Activated CD8-positive, alpha-beta T cell treated with anti-CD3 and anti-CD28 coated beads, Interleukin-2, amount 10 ng/mL, durations not matched to agents 7 days and 5 days (primary cell): ENCODE measurements around the gene RASL12. TPM values are rescaled to one million over a fixed set of nuclear protein-coding genes. Genes with fewer than 3 reads are reported as not detected.

Experiments
- ATAC-seq: fragments of 150-1000 bp; cut with Tn5 transposase; one replicate; pipeline ENCODE4 v1.10.0; 2021; ENCODE audit warnings: moderate library complexity
- CTCF ChIA-PET: fragments of 350-600 bp; sonication (Branson Sonifier 250); formaldehyde crosslinking; loops from one replicate; lab custom pipeline; 2021; ENCODE audit warnings: antibody characterized with exemption; lab: Charles Lee
- POLR2A ChIA-PET: fragments of 350-600 bp; sonication (Branson Sonifier 250); formaldehyde crosslinking; loops from one replicate; lab custom pipeline; 2021; ENCODE audit warnings: antibody characterized with exemption; lab: Charles Lee
- DNase-seq: peaks from one replicate; pipeline ENCODE4 v3.0.0-alpha.2; 2020
- H3K27ac Mint-ChIP-seq: one replicate; pipeline ENCODE4 v1.8.0; 2021; ENCODE audit warnings: mild to moderate bottlenecking, mixed read lengths
- H3K27me3 Mint-ChIP-seq: one replicate; pipeline ENCODE4 v1.8.0; 2021; ENCODE audit warnings: low read depth, mixed read lengths
- H3K36me3 Mint-ChIP-seq: one replicate; pipeline ENCODE4 v1.8.0; 2021; ENCODE audit warnings: low read depth, mixed read lengths
- H3K4me1 Mint-ChIP-seq: one replicate; pipeline ENCODE4 v1.8.0; 2021; ENCODE audit warnings: low read depth, mixed read lengths
- H3K4me3 Mint-ChIP-seq: one replicate; pipeline ENCODE4 v1.8.0; 2021; ENCODE audit warnings: mild to moderate bottlenecking, mixed read lengths
- H3K9me3 Mint-ChIP-seq: one replicate; pipeline ENCODE4 v1.8.0; 2022; ENCODE audit warnings: mixed read lengths; ENCODE audit not compliant: insufficient read depth
- total RNA-seq, 2 experiments: library from RNA; stranded (reverse); gene quantifications; one replicate each; pipeline ENCODE4 v1.2.3, GENCODE V29; 2021

Gene RASL12
- total RNA-seq, 2 experiments from 2014 or later: not detected

GRCh38 chr15:65071381-65071811 lies 3.6 kb upstream of the RASL12 start:
- H3K27ac Mint-ChIP-seq: no peak overlapping the region
- H3K4me3 Mint-ChIP-seq: no peak overlapping the region
- peaks cover 29% of the 10 kb centered on the region for H3K27me3 Mint-ChIP-seq
- ChIA-PET CTCF (interaction anchor here (1.7 kb wide), 1 partner anchor 18 kb away, joined by 3 read pairs; no protein-coding TSS in a partner anchor), POLR2A (no interaction called here)
- H3K4me1 Mint-ChIP-seq: peaks cover 5% of the 10 kb centered on the region
- ATAC-seq: no peak
- no peak for DNase-seq
- H3K9me3 Mint-ChIP-seq: no peaks in the 10 kb centered on the region
- H3K36me3 Mint-ChIP-seq: no peaks in the 10 kb centered on the region

DNA sequence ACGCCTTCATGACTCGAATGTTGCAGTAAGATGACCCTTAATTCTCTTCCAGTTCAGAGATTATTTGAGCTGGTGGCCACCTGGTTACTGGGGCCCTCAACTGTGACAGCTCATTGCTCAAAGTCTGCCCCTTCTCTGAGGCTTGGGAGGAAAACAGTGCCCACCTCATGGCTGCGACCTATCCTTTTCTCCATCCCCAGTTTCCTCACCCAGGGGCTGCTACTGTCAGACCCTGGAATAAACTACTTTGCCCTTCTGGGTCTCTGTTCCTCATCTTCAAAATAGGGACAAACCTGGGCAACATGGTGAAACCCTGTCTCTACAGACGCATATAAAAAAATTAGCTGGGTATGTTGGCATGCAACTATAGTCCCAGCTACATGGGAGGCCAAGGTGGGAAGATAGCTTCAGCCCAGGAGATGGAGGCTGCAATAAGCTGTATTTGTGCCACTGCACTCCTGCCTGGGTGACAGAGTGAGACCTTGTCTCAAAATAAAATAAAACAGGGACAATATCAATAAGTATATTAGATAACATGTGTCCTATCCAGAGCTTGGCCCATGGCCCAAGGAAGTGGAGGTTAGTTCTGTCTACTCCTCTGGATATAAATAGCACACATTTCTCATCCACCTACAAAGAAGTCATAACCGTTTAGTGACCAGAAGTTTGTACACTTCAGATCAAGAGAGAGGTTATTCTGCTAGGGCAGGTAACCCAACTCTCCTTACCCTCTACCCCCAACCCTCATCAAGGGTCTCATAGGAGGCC lies 2.2 kb upstream of the RASL12 start:
- no peaks in the 10 kb centered on the region for H3K36me3 Mint-ChIP-seq
- no peak overlapping the region for H3K27ac Mint-ChIP-seq
- peaks cover 39% of the 10 kb centered on the region for H3K27me3 Mint-ChIP-seq
- H3K4me3 Mint-ChIP-seq: no peak overlapping the region
- ChIA-PET CTCF (interaction anchor here (1.2 to 2.4 kb wide), 5 partner anchors 13 to 36 kb away, joined by 3 to 8 read pairs (median 5); no protein-coding TSS in a partner anchor), POLR2A (no interaction called here)
- H3K4me1 Mint-ChIP-seq: peaks cover 2% of the 10 kb centered on the region
- ATAC-seq (no peak), DNase-seq (no peak)
- H3K9me3 Mint-ChIP-seq: no peaks in the 10 kb centered on the region

DNA sequence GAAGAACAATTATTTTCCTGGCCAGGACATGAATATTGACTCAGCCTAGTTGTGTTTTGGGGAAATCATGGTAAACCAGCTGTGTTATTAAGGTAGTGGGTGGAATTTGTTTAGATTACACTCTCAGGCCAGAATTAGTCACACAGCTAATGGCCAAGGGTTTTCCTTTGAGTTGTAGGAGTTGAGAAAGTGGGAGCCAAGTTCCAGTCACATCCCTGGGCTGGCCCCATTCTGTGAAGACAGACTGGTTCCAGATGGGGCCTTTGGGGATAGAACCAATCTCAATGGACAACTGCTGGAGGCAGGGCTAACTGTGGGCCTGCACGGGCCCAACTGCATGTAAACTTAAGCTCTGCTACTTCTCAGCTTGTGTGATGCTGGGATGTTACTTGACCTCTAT lies 1.4 kb upstream of the RASL12 start:
- Mint-ChIP-seq H3K9me3 (no peaks in the 10 kb centered on the region), H3K27me3 (peaks cover 39% of the 10 kb centered on the region), H3K4me3 (no peak overlapping the region), H3K27ac (no peak overlapping the region), H3K4me1 (peaks cover 2% of the 10 kb centered on the region), H3K36me3 (no peaks in the 10 kb centered on the region)
- no peak for ATAC-seq
- ChIA-PET CTCF (interaction anchor here (0.9 to 2.4 kb wide), 4 partner anchors 15 to 35 kb away, joined by 3 to 8 read pairs (median 6); no protein-coding TSS in a partner anchor), POLR2A (no interaction called here)
- DNase-seq: no peak

DNA sequence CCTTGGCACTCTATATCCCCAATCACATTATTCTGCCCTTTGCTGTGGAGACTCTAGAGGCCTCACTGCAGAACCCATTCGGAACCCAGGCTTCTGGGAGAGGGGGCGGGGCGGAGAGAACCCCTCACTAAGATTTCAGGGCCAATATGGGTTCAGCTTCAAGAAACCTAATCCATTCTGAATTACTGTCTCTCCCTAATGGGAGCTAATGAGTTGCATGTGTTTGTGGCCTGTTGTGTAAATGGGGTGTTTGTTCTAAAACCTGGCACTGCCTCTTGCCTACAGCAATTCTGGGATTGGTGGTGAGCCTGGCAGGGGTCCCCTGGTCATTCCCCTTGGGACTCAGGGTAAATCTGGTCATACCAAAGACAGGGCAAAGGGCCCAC lies 605 bp upstream of the RASL12 start:
- H3K36me3 Mint-ChIP-seq: no peaks in the 10 kb centered on the region
- ATAC-seq (no peak), DNase-seq (no peak)
- H3K4me3 Mint-ChIP-seq: no peak overlapping the region
- ChIA-PET POLR2A (no interaction called here), CTCF (interaction anchor here (0.7 to 2.4 kb wide), 5 partner anchors 9 to 34 kb away, joined by 3 to 8 read pairs (median 6); no protein-coding TSS in a partner anchor)
- H3K27me3 Mint-ChIP-seq: peaks cover 39% of the 10 kb centered on the region
- H3K9me3 Mint-ChIP-seq: no peaks in the 10 kb centered on the region
- peaks cover 2% of the 10 kb centered on the region for H3K4me1 Mint-ChIP-seq
- no peak overlapping the region for H3K27ac Mint-ChIP-seq

GRCh38 chr15:65067317-65067644 lies 510 bp downstream of the RASL12 start:
- ChIA-PET CTCF (interaction anchor here (1.2 to 2.2 kb wide), 2 partner anchors 11 to 12 kb away, joined by 8 to 10 read pairs; no protein-coding TSS in a partner anchor), POLR2A (no interaction called here)
- no peak overlapping the region for H3K4me3 Mint-ChIP-seq
- no peaks in the 10 kb centered on the region for H3K9me3 Mint-ChIP-seq
- H3K36me3 Mint-ChIP-seq: no peaks in the 10 kb centered on the region
- DNase-seq (no peak), ATAC-seq (no peak)
- H3K27ac Mint-ChIP-seq: no peak overlapping the region
- peaks cover 42% of the 10 kb centered on the region for H3K27me3 Mint-ChIP-seq
- peaks cover 2% of the 10 kb centered on the region for H3K4me1 Mint-ChIP-seq

DNA sequence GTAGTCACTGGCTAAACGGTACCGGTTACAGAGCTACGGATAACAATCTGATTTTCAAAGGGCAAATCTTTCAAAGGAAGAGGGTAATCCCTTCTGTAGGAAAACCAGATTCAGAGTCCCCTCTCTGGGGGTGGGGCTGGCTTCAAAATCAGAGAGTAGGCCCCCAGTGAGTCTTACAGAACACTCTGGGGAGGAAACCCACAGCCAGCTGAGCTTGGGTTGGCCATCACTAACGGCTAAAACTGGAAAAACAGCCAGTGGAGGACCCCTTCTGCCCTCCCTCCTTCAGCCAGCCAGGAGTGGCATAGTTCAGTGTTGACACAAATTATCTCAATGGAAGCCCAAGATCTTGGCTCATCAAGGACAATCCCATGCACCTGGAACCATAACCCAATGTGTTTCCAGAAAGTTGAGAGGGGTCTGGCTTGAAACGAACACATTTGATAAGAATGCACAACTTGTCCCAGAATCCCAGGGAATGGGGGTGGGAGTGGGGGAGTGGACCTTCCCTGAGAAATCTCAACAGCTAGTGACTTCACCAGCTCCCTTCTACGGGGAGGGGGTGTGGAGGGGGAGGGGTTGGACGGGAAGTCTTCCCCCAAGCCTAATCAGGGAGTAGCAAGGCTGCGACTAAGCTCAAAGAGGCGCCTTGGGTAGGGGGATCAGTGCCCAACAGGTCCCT lies 1.0 kb downstream of the RASL12 start:
- Mint-ChIP-seq H3K4me3 (no peak overlapping the region), H3K9me3 (no peaks in the 10 kb centered on the region), H3K36me3 (no peaks in the 10 kb centered on the region), H3K27me3 (peaks cover 42% of the 10 kb centered on the region), H3K27ac (no peak overlapping the region), H3K4me1 (no peaks in the 10 kb centered on the region)
- no peak for DNase-seq
- CTCF ChIA-PET: interaction anchor here (0.9 to 2.2 kb wide), 2 partner anchors 11 to 45 kb away, joined by 3 to 10 read pairs; no protein-coding TSS in a partner anchor
- POLR2A ChIA-PET: no interaction called here
- ATAC-seq: no peak

GRCh38 chr15:65066001-65066634 lies 1.7 kb downstream of the RASL12 start:
- Mint-ChIP-seq H3K4me3 (no peak overlapping the region), H3K27ac (no peak overlapping the region), H3K4me1 (no peaks in the 10 kb centered on the region), H3K9me3 (no peaks in the 10 kb centered on the region), H3K36me3 (no peaks in the 10 kb centered on the region), H3K27me3 (peaks cover 42% of the 10 kb centered on the region)
- ATAC-seq (no peak), DNase-seq (no peak)
- CTCF ChIA-PET: interaction anchor here (0.9 to 2.2 kb wide), 2 partner anchors 10 to 44 kb away, joined by 3 to 10 read pairs; no protein-coding TSS in a partner anchor
- POLR2A ChIA-PET: interaction anchor here (0.6 kb wide), 1 partner anchor 508 kb away, joined by 4 read pairs; no protein-coding TSS in a partner anchor

DNA sequence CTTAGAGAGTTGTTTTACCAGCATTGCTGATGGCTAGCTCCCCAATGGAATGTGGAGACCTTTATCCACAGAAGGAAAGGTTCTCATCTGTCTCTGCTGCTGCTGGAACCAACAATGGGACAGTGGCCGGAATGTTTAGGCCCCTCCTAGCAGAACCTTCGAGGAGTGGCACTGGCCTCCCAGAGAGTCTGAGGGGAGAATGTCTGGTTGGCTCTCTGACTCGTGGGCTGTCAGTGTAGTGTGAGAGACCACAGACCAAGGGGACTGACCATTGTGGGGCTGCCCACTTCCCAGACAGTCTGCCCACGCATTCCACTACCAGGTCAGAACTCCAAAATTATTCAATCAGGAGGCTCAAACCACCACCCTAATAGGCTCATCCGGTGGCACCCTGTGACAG lies 5.1 kb downstream of the RASL12 start:
- Mint-ChIP-seq H3K36me3 (no peaks in the 10 kb centered on the region), H3K27me3 (peaks cover 27% of the 10 kb centered on the region), H3K4me1 (no peaks in the 10 kb centered on the region), H3K9me3 (no peaks in the 10 kb centered on the region), H3K27ac (no peak overlapping the region), H3K4me3 (no peak overlapping the region)
- ATAC-seq (no peak), DNase-seq (no peak)
- ChIA-PET POLR2A (no interaction called here), CTCF (interaction anchor here (1.1 to 1.4 kb wide), 2 partner anchors 12 to 14 kb away, joined by 3 read pairs; partner anchors contain the start of gene KBTBD13)

GRCh38 chr15:65062061-65062460 lies 5.7 kb downstream of the RASL12 start:
- ChIA-PET CTCF (interaction anchor here (1.1 to 1.4 kb wide), 2 partner anchors 12 to 15 kb away, joined by 3 read pairs; partner anchors contain the start of gene KBTBD13), POLR2A (no interaction called here)
- no peaks in the 10 kb centered on the region for H3K9me3 Mint-ChIP-seq
- H3K36me3 Mint-ChIP-seq: no peaks in the 10 kb centered on the region
- H3K4me1 Mint-ChIP-seq: no peaks in the 10 kb centered on the region
- DNase-seq: no peak
- H3K4me3 Mint-ChIP-seq: no peak overlapping the region
- peaks cover 22% of the 10 kb centered on the region for H3K27me3 Mint-ChIP-seq
- no peak overlapping the region for H3K27ac Mint-ChIP-seq
- no peak for ATAC-seq

GRCh38 chr15:65060641-65061397 lies 7.0 kb downstream of the RASL12 start:
- Mint-ChIP-seq H3K4me3 (no peak overlapping the region), H3K27ac (no peak overlapping the region), H3K4me1 (peaks cover 4% of the 10 kb centered on the region), H3K9me3 (no peaks in the 10 kb centered on the region), H3K36me3 (no peaks in the 10 kb centered on the region), H3K27me3 (peaks cover 10% of the 10 kb centered on the region)
- DNase-seq (no peak), ATAC-seq (no peak)
- ChIA-PET CTCF (interaction anchor here (1.2 kb wide), 1 partner anchor 18 kb away, joined by 3 read pairs; no protein-coding TSS in a partner anchor), POLR2A (no interaction called here)
